HUES6 (cell line): ENCODE results near the gene VAV2.

Experiments
- H3K27ac ChIP-seq: 2 replicates; pipeline ENCODE4 v1.7.0; 2013; ENCODE audit warnings: low read depth, mild to moderate bottlenecking, low read length, inconsistent platforms
- H3K27me3 ChIP-seq: 2 replicates; pipeline ENCODE4 v1.6.1; 2013; ENCODE audit warnings: low read length; ENCODE audit not compliant: control insufficient read depth, insufficient read depth
- H3K36me3 ChIP-seq: 2 replicates; pipeline ENCODE4 v1.6.1; 2013; ENCODE audit warnings: low read length; ENCODE audit not compliant: control insufficient read depth, insufficient read depth
- H3K4me1 ChIP-seq: 2 replicates; pipeline ENCODE4 v1.6.1; 2013; ENCODE audit warnings: low read length; ENCODE audit not compliant: control insufficient read depth, insufficient read depth
- H3K4me3 ChIP-seq: 2 replicates; pipeline ENCODE4 v1.5.1; 2013; ENCODE audit warnings: low read depth, low read length
- H3K9ac ChIP-seq: one replicate; pipeline ENCODE4 v1.6.1; 2013; ENCODE audit warnings: mild to moderate bottlenecking, low read length
- H3K9me3 ChIP-seq: 2 replicates; pipeline ENCODE4 v1.6.1; 2013; ENCODE audit warnings: low read depth, low read length; ENCODE audit not compliant: control insufficient read depth, insufficient read depth

The VAV2 gene

GRCh38 chr9:133778336-133779013 is 213.6 kb downstream of the VAV2 start:
- H3K36me3 ChIP-seq, result peaks cover 84% of the 10 kb centered on the region
- H3K4me3 ChIP-seq, result no peak overlapping the region
- H3K27me3 ChIP-seq, result no peaks in the 10 kb centered on the region
- no peak overlapping the region for H3K27ac ChIP-seq
- H3K4me1 ChIP-seq, result no peaks in the 10 kb centered on the region
- H3K9ac ChIP-seq, result no peak overlapping the region
- H3K9me3 ChIP-seq, result no peaks in the 10 kb centered on the region

GRCh38 chr9:133777871-133778270 is 214.3 kb downstream of the VAV2 start:
- H3K27ac ChIP-seq, result no peak overlapping the region
- H3K36me3 ChIP-seq, result peaks cover 79% of the 10 kb centered on the region
- H3K4me1 ChIP-seq, result no peaks in the 10 kb centered on the region
- H3K9me3 ChIP-seq, result no peaks in the 10 kb centered on the region
- H3K27me3 ChIP-seq, result no peaks in the 10 kb centered on the region
- no peak overlapping the region for H3K4me3 ChIP-seq
- H3K9ac ChIP-seq, result no peak overlapping the region

- Histone ChIP-seq H3K27ac (no peak overlapping the region), H3K9me3 (no peaks in the 10 kb centered on the region), H3K27me3 (no peaks in the 10 kb centered on the region), H3K36me3 (peaks cover 80% of the 10 kb centered on the region), H3K4me1 (no peaks in the 10 kb centered on the region), H3K4me3 (no peak overlapping the region), H3K9ac (no peak overlapping the region)
Measured at GRCh38 chr9:133777068-133777791, 214.9 kb downstream of the VAV2 start.

- H3K36me3 ChIP-seq, result peaks cover 87% of the 10 kb centered on the region
- no peaks in the 10 kb centered on the region for H3K27me3 ChIP-seq
- H3K4me3 ChIP-seq, result no peak overlapping the region
- H3K9ac ChIP-seq, result no peak overlapping the region
- H3K4me1 ChIP-seq, result no peaks in the 10 kb centered on the region
- H3K9me3 ChIP-seq, result no peaks in the 10 kb centered on the region
- no peak overlapping the region for H3K27ac ChIP-seq
Measured at GRCh38 chr9:133775951-133776905, 215.9 kb downstream of the VAV2 start.

GRCh38 chr9:133775291-133775690 is 216.8 kb downstream of the VAV2 start:
- Histone ChIP-seq H3K27me3 (no peaks in the 10 kb centered on the region), H3K9me3 (no peaks in the 10 kb centered on the region), H3K4me3 (no peak overlapping the region), H3K36me3 (peaks cover 87% of the 10 kb centered on the region), H3K9ac (no peak overlapping the region), H3K4me1 (no peaks in the 10 kb centered on the region), H3K27ac (no peak overlapping the region)

- Histone ChIP-seq H3K36me3 (peaks cover 87% of the 10 kb centered on the region), H3K27ac (no peak overlapping the region), H3K4me3 (no peak overlapping the region), H3K9me3 (no peaks in the 10 kb centered on the region), H3K27me3 (no peaks in the 10 kb centered on the region), H3K4me1 (no peaks in the 10 kb centered on the region), H3K9ac (no peak overlapping the region)
Measured at GRCh38 chr9:133774799-133775198, 217.3 kb downstream of the VAV2 start.

GRCh38 chr9:133773889-133774655 is 218.1 kb downstream of the VAV2 start:
- H3K9ac ChIP-seq, result no peak overlapping the region
- H3K27me3 ChIP-seq, result no peaks in the 10 kb centered on the region
- no peaks in the 10 kb centered on the region for H3K9me3 ChIP-seq
- no peaks in the 10 kb centered on the region for H3K4me1 ChIP-seq
- H3K4me3 ChIP-seq, result no peak overlapping the region
- peaks cover 85% of the 10 kb centered on the region for H3K36me3 ChIP-seq
- no peak overlapping the region for H3K27ac ChIP-seq

GRCh38 chr9:133772581-133772980 is 219.5 kb downstream of the VAV2 start:
- no peak overlapping the region for H3K9ac ChIP-seq
- H3K4me1 ChIP-seq, result no peaks in the 10 kb centered on the region
- H3K4me3 ChIP-seq, result no peak overlapping the region
- H3K27ac ChIP-seq, result no peak overlapping the region
- H3K9me3 ChIP-seq, result peaks cover 8% of the 10 kb centered on the region
- peaks cover 84% of the 10 kb centered on the region for H3K36me3 ChIP-seq
- H3K27me3 ChIP-seq, result no peaks in the 10 kb centered on the region

- Histone ChIP-seq H3K9me3 (peaks cover 14% of the 10 kb centered on the region), H3K36me3 (peaks cover 84% of the 10 kb centered on the region), H3K9ac (no peak overlapping the region), H3K4me3 (no peak overlapping the region), H3K27ac (no peak overlapping the region), H3K27me3 (no peaks in the 10 kb centered on the region), H3K4me1 (no peaks in the 10 kb centered on the region)
Measured at GRCh38 chr9:133771486-133772482, 220.3 kb downstream of the VAV2 start.
